Measurements from ENCODE around the gene CIDEA.
"Not testable (repeated sequence)": the region's sequence is repeated elsewhere in the genome, so short reads cannot be mapped to it uniquely, and the experiment has no call there.

CIDEA gene, protein sequence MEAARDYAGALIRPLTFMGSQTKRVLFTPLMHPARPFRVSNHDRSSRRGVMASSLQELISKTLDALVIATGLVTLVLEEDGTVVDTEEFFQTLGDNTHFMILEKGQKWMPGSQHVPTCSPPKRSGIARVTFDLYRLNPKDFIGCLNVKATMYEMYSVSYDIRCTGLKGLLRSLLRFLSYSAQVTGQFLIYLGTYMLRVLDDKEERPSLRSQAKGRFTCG

DNA sequence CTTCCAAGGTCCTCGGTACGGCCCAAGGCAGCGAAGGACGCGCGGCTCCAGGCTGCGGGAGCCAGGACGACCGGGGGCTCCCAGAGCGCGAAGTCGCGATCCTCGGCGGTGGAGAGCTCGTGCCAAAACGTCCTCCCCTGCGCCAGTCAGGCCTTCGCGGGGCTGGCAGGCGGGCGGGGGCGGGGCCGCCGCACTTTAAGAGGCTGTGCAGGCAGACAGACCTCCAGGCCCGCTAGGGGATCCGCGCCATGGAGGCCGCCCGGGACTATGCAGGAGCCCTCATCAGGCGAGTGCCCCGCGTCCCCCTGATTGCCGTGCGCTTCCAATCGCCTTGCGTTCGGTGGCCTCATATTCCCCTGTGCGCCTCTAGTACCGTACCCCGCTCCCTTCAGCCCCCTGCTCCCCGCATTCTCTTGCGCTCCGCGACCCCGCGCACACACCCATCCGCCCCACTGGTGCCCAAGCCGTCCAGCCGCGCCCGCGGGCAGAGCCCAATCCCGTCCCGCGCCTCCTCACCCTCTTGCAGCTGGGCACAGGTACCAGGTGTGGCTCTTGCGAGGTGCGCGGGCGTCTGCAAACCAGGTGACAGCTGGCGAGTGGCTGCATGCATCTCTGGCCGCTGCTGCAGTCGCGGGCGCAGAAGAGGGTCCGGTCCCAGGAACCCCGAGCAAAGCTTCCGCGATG, at the start of gene CIDEA:
Gene CIDEA (plus strand): TSS at position 226 of the 684 bp plus-strand sequence. CDS start 23 bp downstream, at position 249.
- DNase-seq (ENCODE audit: low read depth), result no peak

DNA sequence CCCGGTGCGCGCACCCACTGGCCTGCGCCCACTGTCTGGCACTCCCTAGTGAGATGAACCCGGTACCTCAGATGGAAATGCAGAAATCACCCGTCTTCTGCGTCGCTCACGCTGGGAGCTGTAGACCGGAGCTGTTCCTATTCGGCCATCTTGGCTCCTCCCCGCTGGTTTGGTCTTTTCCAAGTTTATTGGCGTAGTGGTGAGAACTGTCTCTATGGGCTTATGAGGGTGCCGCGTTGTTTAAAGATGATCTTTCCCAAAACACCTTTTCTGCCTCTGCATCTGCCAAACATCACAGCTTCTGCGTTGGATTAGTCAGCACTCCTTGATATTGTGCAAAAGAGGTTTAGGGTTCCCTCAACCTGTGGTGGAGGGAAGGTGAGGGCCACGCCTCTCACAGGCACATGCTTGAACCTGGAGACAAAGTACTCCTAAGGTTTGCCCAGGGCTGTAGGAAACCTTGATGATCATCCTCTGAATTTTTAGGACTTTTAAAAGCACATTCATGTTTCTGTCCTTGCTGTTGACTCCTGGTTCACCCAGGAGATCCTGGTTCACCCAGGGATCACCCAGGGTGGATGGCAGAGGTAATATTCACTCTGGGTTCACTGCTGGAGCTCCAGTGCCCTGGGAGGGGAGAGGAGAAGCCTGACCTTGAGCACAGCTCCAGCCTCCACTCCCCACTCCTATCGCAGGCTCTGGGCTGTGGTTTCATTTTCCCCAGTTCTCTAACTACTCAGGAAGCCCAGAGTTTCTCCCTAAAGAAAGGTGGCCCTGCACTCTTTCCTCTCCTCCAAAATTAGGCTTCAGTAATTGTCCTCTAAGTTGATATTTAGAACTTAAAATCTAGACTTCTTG, 45.6 kb upstream of the CIDEA start:
- DNase-seq (ENCODE audit: low read depth), result not testable (repeated sequence)

DNA sequence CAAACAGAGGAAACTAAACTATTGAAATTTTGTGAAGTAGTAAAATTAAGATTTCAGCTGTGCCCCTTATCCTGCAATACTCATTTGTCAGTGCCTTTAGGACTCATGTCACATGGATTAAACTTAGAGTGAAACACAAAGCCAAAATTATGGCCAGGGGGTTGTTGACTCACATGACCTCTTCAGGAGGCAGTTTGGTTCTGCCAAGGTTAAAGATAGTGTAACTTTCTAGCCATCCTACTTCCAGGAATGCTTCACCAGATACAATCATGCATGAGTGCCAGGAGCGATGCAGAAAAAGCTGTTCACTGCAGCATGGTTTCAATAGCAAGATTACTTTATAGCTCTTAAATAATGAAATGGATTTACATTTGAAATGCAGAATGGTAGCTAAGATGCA, 41.9 kb upstream of the CIDEA start:
- not testable (repeated sequence) for DNase-seq (ENCODE audit: low read depth)

DNA sequence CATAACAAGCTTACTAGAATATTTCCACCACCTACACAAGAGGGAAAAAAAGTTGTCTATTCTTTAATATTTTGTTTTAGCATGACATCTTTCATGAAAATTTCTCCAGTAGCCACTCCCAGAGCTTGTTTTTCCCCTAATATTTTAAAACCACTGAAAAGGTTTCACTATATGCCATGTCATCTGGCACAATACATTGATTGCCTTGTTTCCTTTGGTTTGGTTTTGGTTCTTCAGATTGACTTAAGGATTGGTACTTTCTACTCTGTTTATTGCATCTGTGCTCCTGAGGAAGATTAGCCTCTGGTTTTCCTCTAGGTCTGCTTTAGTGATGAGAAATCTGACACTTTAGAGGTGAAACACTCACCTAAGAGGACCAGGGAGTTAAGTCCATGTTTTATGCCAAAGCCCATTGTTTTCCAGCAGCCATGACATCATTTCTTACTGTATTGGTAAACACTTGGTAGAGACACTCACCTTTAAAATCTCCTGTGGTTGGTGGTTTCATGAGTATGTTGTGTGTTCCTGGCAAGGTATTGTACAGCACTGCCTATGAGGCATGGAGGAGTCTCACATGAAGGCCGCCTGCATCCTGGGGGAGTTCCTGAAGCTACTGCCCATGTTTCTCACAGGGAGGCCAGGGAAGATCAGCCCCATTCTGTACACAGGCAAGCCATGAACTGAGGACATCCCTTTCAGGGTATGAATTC, 39.7 kb upstream of the CIDEA start:
- not testable (repeated sequence) for DNase-seq (ENCODE audit: low read depth)

DNA sequence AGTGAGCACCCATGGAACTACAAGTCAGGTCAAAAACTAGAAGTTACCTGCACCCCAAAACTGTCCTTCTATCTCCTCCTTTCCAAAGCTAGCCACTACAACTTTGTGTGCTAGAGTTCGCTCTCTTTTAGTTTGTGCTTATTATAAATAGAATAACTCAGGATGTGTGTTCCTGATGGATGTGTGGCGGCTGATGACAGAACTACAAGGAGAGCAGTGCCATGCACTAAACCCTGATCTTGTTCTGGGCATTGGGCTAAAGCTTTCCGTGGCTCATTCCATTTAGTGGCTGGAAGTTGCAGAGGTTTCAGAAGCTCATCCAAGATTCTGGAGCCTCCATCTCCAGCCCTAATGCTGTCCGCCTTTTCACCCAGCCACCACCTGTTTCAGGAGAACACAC, 37.7 kb upstream of the CIDEA start:
- not testable (repeated sequence) for DNase-seq (ENCODE audit: low read depth)

DNA sequence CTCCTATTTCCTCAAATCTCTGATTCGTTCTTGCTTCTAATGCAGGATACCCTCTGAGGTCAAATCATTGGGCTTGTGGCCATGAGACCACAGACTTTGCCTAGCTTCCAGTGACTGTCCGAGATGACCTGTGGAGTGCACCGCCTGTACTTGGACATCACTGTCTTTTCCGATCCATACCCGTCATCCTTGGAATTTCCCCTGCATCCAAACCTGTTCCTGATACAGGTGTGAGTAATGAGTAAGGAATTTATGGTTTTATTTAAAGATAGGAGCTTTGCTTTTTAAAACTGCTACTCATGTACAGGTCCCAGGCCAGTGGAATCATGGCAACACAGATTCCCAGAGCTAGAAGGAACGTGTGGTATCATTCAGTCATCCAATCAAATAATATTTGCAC, 35.6 kb upstream of the CIDEA start:
- DNase-seq (ENCODE audit: low read depth), result not testable (repeated sequence)

DNA sequence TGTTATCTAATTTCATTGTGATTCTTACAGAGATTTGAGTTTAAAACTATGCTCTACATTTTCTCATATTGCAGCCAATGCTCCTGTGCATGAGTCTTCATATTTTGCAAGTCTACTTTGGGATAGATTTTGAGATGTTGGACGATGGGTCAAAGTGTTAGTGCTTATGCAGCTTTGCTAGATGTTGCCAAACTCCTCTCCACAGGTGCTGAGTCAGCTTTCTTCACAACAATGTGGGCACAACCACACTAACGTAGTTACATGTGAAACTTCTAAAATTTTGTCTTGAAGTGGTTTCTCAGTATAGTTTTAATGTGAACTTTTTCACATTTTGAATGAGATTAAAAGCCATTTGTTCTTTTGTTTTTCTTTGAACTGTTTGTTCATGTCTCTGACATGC, 32.1 kb upstream of the CIDEA start:
- not testable (repeated sequence) for DNase-seq (ENCODE audit: low read depth)

DNA sequence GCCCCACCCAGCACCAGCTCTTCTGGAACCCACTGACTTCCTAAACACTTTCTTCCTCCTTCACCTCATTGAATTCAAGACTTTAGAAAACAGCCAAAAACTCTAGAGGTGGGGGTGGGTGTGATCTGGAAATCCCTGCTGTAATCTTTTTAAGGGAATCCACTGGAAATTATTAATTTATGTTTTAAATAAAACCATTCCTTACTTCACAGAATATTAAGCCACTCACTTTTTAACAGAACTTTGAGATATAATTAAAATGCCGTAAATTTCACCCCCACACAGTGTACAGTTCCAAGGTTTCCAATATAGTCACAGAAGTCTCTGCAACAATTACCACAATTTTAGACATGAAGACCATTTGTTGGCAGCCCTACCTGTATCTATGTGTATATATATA, 30.8 kb upstream of the CIDEA start:
- DNase-seq (ENCODE audit: low read depth), result not testable (repeated sequence)

DNA sequence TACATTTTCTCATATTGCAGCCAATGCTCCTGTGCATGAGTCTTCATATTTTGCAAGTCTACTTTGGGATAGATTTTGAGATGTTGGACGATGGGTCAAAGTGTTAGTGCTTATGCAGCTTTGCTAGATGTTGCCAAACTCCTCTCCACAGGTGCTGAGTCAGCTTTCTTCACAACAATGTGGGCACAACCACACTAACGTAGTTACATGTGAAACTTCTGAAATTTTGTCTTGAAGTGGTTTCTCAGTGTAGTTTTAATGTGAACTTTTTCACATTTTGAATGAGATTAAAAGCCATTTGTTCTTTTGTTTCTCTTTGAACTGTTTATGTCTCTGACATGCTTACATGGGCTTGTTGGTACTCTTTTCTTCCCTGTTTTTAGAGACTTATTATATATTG, 27.4 kb upstream of the CIDEA start:
- DNase-seq (ENCODE audit: low read depth), result not testable (repeated sequence)

DNA sequence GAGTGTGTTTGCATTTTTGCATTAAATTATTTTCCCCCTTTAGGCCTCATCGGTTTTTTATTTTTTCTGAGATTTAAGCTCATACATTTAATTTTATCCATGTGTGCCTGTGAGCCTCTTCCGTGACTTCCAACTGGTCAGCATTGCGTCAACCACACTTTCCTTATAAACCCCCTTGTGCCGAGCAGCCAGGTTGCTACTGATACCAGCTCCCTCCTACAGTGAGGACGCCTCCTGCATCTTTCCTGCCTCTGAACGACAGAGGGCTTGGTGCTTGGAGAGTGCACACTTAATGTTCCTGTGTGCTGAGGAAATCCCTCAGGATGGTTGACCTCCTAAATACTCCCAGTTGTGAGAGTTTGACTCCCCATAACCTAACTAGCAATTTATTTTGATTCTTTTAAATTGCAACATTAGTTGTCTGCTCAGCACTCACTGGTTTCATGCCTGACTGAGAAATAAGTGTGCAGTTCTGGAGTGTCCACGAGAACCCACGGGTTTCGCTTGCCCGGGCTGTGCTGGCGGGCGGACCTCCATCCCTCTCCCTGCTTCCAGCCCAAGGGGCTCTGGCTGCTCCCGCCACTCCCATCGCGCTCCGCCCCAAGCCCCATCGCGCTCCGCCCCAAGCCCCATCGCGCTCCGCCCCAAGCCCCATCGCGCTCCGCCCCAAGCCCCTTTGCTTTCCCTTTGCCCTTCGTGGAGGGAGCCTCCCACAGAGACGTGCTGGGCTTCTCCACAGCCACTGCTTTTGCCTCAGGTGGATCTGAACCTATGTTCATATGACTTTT, 26.6 kb upstream of the CIDEA start:
- DNase-seq (ENCODE audit: low read depth), result not testable (repeated sequence)

DNA sequence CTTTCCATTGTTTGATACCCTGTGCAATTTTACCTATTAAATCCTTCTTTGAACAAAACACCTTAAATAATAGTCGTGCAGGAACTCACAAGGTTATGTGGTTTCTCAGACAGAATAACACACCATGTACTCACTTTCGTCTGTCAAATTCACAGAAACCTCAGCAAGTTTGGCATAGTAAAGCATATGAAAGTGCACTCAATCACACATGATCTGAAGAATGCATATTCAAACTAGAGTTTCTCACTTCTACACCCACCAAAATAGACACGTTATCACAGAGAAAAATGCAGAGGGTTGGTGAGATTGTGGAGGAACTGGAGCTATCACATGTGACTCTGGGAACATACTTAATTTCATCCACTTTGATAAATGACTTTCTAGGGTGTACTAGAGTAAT, 25.9 kb upstream of the CIDEA start:
- DNase-seq (ENCODE audit: low read depth), result not testable (repeated sequence)

DNA sequence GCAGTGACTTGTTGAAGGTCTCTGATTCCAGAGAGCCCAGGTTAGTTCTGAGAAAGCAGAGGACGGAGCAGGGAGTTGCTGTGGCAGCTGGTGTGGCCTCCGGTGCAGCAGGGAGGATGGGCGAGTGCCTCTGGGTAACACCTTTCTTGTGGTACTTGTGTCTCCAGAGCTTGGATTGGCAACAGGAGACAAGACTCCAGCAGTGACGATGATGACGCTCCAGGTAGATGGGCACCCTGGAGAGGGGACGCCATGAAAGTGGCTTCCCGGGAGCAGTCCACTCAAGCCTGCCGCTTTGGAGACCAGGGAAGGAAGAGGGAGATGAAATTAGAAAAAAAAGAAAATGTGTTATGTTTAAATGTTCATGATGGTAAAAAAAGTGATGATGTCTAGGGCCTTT, 23.6 kb upstream of the CIDEA start:
- not testable (repeated sequence) for DNase-seq (ENCODE audit: low read depth)

DNA sequence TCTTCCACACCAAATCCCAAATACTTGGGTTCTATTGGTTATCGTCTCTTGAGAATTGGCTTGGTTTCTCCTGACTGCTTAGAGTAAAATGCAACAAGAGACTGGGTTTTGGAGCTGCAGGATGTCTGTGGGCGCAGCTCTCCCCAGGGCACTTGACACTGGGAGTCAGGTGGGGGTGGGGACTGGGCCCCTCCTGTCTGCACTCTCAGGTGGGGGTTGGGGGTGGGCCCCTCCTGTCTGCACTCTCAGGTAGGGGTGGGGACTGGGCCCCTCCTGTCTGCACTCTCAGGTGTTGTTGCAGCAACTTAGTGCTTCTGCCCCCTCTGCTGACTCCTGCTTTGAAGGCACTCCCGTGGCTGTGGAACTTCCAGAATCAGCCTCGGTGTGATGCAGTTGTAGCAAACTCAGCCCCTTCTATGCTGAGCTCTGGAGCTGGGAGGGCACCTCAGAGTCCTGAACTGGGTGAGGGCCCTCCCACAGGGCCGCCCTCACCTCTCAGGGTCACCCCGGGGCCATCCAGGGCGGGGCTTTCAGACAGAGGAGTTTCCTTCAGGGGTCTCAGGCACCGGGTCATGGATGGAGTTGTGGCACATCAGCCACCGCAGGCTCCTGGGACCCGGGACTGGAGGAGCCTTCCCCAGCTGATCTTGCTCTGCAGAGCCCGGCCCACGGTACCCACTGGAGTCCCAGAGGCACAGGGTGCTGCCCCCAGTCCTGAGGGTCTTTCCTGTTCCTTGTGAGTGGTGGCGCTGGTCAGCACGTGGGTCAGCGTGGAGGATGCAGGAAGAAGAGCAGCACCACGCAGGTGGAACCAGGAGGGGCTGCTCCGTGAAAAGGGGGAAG, 22.9 kb upstream of the CIDEA start:
- DNase-seq (ENCODE audit: low read depth), result no peak

DNA sequence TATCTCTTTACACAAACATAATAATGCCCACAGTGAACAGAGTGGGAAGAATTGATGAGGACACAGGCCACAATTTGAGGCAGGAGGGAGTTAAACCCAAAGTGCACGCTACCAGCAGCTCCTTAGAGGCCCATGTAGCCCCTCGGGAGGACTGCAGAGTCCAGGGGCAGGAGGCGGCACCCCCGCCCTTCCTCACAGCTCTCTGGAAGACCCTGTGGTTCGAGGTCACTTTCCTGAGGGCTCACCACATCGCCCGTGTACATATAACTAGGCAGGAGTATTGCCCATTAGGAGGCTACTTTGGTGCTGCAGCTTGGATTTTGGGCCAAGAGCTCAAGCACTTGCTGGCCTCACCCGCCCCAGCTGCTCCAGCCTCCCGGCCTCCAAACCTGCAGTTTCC, 22.2 kb upstream of the CIDEA start:
- no peak for DNase-seq (ENCODE audit: low read depth)

DNA sequence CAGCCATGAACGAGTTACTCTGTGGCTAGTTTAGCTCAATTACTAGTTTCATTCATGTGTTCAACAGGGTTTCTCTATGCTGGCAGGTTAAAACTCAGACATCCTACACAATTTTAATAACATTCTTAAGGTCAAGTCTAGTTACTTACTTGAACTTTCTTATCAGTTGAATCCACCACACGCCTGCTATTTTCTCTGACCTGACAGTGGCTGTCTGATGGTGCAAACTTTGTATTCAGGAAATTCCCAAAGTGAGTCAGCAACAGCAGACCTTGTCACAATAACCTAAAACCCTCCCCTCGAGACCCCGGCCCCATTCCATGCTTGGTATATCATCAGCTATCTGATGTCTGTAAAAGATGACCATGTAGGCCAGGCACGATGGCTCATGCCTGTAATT, 20.8 kb upstream of the CIDEA start:
- no peak for DNase-seq (ENCODE audit: low read depth)

DNA sequence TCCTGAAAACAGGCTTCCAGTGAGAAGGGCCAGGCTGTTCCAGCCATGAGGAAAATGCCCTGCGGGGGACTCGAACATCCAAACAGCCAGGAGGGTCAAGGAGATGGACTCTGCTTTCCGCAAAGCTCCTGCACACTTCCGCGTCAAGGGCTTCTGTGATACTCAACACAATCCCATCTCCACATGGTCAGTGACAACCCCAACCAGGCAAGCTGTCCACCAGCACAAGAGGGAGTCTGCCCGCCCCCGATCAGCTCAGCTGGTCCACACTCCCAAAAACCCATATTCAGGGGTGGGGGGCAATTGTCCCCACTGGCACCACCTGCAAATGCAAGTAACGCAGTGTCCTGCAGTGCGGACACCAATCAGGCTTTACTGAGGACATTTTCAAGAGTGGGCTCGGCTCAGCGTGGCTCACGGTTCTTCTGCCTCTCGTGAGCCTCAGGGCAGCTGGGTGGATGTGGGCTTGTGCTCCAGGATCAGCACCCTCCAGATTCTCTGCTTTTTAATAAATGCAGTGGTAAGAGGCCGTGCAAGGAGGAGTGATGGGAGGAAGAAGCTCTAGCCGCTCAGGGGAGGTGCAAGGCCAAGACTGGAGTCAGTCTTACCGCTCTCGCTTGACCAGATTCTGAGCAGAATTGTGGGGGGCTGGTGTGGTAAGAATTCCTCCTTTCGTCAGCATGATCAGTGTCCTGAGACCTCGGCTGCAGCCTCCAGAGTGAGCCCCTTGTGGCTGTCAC, 19.5 kb upstream of the CIDEA start:
- DNase-seq (ENCODE audit: low read depth), result no peak

DNA sequence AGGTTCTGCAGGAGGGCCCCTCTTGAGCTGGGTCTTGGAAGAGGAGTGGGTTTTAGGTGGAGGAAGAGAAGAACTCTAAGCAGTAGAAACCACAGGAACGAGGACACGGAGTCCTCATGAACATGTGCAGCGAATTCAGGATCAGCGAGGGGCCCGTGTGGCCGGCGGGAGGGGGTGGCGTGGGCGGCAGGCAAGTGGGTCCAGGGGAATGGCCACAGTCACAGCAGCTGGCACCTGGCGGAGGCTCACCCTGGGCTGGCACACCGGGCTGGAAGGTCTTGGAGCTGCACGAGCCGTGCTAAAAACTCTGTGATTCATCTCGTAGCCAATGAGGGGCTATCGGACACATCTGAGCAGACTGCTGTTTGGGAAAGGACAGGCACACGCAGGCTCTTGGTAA, 18.0 kb upstream of the CIDEA start:
- no peak for DNase-seq (ENCODE audit: low read depth)

DNA sequence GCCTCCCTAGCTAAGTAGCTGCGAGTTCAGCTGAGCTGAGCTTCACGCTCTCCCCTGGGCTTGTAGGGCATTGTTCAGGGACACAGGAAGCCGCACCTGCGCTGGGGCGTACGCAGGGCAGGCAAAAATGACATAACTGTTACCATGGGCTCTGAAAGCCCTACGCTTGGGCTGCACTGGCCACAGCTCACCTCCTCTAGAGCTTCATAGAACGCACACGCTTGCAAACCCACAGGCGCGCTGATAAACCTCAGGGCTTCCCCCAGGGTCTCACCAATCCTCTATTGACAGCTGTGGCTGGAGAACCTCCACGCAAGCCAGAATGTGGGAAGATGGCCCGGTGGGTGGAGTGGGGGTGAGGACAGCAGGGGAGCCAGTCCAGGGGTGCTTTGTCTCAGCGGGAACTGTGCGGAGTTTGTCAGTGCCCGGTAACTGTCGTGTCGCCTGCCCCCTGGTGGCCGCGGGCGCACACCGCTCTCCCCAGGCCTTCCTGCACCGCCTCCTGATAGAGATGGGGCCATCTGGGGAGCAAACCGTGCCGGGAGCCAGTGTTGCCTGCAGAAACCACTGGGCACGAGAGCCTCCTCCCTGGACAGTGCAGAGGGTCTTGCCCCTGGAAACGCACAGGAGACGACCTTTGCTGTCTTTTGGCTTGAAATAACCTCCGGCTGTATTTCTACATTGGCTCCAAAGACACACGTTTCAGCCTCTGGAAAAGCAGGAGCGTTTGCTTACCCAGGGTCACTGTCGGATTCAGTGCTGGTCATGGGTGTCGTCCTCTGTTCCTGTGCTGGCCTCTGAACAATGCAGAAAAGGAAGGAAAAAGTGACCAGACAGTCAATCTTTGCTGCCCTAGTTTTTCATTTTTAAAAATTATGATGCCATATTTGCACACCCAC, 17.0 kb upstream of the CIDEA start:
- no peak for DNase-seq (ENCODE audit: low read depth)

DNA sequence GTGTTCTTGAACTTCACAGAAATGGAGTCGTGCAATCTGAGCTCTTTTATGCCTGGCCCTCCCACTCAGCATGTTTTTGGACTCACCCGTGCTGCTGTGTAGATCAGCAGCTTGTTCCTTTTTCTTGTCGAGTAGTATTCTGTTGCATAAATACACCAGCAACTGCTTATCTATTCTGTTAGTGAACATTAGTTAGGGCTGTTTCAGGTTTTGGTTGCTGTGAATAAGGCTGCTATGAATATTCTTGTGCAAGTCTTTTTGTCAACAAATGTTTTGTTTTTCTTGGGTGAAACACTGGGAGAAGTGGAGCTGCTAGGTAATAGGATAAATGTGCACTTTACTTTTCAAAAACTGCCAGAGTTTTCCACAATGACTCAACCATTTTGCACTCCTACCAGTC, 15.3 kb upstream of the CIDEA start:
- no peak for DNase-seq (ENCODE audit: low read depth)
